HG02973 (cell line): Measurements from ENCODE around the gene LRRC73.
"Not testable (repeated sequence)": the region's sequence is repeated elsewhere in the genome, so short reads cannot be mapped to it uniquely, and the experiment has no call there.

Experiments
- ATAC-seq: cut with Tn5 transposase; IDR thresholded peaks from one replicate; pipeline ENCODE4 v1.9.1; 2021; ENCODE audit warnings: moderate library complexity; ENCODE audit not compliant: unreplicated experiment

LRRC73 gene, protein sequence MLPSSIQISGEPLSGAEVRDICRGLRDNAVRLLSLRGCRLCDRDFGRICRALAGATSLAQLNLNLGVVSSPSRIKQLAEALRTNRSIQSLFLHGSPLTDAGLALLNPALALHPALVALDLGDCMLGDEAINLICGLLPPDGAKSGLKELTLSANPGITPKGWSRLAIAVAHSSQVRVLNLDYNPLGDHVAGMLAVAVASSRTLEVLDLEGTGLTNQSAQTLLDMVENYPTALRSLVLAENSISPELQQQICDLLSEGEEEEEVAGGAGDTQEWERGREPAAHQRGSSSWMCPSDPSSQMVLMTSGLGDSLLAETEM

DNA sequence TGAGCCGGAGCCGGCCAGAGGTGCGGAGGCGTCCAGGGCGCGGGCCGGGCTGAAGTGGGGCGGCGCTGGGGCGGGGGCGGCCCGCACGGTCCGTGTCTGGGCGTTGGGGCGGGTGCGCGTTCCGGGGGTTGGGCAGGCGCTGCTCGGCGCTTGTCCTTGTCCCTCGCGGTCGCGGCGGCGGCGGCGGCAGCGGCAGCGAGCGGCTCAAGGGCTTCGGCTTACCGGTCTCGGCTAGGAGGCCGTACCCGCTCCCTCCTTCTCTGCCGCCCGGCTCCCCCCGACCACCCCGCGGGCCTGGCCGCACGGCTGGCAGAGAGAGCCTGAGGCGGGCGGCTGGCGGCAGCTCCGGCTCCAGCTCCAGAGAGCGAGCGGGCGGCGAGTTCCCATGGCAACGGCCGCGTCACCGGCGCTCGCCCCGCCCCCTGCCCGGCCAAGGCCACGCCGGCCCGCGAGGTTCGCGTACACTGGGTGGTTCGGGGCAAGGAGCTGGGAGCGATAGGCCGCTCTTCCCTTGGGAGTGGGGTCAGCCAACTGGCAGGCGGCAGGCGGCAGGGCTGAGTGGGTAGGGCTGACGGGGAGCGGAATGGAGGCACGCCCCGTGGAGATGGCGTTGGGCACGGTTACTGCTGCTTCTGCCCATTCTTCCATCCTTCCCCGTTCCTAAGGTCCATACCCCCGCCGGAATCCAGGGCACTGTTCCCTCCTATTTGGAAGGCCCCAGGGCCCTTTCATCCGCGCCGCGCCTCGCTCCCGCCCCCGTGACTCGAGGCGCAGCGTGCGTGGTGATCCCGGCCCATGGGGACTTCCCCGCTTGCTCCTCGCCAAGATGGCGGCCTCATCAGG lies at the start of gene LRRC73:
LRRC73 (minus strand) TSS at position 363 of the 843 bp plus-strand sequence. CDS start 561 bp downstream, outside the sequence.
- peak; percentile 50 for ATAC-seq

DNA sequence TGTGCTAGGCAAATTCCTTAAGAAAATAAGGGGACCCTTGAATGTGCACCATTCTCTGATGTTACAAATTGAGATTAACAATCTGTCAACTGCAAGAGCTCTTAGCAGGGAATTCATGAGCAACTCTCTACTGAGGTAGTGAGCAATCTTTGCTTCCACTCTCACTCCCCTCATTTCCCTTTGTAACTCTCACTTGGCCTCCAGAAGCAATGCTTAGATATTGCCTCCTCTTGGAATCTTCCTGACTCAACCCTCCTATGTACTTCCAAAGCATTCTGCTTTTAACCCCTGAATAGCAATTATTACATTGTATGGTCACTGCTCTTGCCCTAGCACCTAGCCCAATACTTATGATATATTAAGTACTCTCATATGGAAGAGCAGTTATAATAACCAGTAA lies 49.2 kb upstream of the LRRC73 start:
- no peak for ATAC-seq

DNA sequence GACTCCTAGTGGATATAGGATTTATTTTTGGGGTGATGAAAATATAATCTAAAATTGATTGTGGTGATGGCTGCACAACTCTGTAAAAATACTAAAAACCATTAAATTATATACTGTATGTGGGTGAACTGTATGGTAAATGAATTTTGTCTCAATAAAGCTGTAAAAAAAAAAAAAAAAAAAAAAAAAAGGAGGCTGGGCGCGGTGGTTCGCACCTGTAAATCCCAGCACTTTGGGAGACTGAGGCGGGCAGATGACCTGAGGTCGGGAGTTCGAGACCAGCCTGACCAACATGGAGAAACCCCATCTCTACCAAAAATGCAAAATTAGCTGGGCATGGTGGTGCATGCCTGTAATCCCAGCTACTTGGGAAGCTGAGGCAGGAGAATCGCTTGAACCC lies 47.5 kb upstream of the LRRC73 start:
- not testable (repeated sequence) for ATAC-seq

DNA sequence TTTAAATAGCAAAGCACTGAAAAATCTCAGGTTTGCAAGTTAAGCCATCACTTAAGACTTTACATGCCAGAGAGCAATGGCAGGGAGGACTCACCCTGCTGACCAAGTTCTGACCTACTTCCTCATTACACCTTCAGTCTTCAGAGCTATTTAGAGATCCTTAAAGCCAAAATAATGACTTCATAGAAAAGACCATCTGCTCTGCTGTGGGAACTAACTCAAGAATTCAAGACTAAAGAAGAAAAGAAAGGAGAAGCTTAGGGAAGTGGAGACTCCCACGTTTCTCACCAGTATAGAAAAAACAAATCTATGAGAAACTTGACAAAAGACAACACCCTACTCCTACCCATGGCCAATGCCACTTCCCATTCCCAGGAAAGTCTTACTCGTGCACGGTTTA lies 37.1 kb upstream of the LRRC73 start:
- no peak for ATAC-seq

DNA sequence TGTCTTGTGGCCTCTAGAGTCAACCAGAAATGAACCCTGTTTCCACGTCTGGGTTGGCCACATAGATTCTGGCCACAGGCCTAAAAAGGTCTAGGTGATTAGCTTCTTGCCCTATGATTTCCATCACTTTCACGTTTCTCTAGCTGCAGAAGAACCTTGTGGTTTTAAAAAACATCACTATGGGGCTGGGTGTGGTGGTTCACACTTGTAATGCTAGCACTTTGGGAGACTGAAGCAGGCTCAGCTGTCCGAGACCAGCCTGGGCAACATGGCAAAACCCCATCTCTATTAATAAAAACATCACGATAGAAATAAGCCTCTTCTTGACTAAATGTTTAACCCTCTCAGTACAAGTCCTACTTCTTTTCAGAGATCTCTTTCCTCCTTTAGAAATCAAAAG lies 34.3 kb upstream of the LRRC73 start:
- no peak for ATAC-seq

DNA sequence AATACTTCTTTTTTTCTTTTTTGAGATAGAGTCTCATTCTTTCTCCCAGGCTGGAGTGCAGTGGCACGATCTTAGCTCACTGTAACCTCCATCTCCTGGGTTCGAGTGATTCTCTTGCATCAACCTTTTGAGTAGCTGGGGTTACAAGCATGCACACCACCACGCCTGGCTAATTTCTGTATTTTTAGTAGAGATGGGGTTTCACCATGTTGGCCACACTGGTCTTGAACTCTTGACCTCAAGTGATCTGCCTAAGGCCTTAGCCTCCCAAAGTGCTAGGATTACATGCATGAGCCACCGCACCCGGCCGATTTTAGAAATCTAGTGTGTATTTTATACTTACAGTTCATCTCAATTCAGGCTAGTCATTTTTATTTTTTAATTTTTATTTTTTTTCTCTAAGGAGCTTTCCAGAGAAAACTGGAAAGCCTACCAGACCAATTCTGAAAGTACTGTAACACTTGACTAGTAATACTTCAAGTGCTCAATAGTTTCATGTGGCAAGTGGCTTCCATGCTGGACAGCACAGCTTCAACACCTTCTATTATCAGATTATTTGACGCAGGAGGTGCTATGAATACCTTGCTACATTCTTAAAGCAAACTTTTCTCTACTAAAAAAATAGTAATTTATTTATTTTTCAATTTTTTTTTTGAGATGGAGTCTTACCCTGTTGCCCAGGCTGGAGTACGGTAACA lies 31.8 kb upstream of the LRRC73 start:
- no peak for ATAC-seq

DNA sequence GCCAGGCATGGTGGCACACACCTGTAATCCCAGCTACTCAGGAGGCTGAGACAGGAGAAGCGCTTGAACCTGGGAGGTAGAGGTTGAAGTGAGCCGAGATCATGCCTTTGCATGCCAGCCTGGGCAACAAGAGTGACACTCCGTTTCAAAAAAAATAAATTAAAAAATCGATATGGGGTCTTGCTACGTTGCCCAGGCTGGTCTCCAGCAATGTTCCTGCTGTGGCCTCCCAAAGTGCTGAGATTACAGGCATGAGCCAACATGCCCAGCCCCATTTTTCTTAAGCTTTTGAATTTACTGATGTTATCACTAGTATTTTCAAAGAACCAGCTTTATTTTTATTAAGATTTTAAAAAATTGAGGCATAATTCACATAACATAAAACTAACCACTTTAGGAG lies 30.4 kb upstream of the LRRC73 start:
- no peak for ATAC-seq

DNA sequence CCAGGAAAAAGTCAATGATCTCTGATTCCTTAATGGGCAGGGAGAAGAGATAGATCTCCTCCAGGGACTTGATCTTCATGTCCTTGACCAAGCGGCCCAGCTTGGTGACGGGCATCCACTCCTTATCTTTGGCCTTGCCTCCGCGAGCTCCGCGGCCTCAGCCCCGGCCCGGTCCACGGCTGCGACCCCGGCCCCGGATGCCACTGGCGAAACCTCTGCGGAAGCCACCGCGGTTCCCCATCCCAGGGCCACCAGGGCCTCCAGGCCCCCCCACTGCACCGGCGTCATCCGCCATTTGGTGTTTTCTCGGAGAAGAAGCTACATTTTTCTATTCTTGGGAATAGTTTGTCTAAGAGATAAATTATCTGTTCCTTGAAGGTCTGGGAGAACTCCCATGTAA lies 29.3 kb upstream of the LRRC73 start:
- ATAC-seq, result not testable (repeated sequence)

DNA sequence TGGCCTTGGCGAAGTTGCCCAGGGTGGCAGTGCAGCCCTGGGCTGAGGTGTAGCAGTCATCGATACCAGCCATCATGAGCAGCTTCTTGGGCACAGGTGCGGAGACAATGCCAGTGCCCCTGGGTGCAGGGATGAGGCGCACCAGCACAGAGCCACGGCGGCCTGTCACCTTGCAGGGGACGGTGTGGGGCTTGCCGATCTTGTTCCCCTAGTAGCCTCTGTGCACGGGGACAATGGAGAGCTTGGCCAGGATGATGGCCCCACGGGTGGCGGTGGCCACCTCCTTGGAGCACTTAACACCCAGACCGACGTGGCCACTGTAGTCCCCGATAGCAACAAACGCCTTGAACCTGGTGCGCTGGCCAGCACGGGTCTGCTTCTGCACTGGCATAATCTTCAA lies 28.8 kb upstream of the LRRC73 start:
- not testable (repeated sequence) for ATAC-seq

DNA sequence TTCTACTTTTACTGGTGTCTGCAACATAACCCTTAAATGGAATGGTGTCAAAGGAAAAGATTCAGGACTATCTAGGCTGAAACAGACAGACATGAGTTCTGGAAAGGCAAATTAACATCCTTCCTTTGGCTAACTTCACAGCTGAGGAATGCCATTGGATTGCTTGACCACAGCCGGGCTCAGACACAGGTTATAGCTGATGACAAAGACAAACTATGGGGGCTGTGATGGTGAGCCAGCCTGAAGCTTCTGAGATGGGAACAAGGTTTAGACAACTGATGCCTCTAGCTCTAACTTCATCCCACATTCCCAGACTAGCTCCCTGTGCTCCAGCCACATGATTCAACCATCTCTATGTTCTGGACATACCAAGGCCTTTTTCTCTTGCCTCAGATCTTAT lies 22.1 kb upstream of the LRRC73 start:
- no peak for ATAC-seq

DNA sequence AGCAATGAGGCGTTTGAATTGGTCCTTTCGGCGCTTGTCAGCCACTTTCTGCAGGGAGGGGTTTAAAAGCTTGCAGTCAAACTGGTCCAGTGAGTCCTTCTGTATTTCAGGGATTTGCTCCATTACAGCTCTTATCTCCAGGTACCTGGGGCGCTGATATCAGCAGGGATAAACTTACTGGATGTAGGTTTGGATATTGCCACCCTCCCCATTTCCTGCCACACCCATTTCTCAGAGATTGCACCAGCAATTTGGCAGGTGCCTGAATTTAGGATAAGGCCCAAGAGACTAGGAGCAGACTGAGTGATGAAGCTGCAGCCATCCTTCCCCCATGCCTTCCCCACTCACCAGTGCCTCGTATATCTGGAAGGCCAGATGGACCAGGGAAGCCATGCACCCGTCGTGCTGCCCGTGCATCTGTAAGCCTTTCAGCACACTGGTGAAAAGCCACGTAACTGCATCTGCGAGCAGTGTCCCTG lies 14.4 kb upstream of the LRRC73 start:
- no peak for ATAC-seq

DNA sequence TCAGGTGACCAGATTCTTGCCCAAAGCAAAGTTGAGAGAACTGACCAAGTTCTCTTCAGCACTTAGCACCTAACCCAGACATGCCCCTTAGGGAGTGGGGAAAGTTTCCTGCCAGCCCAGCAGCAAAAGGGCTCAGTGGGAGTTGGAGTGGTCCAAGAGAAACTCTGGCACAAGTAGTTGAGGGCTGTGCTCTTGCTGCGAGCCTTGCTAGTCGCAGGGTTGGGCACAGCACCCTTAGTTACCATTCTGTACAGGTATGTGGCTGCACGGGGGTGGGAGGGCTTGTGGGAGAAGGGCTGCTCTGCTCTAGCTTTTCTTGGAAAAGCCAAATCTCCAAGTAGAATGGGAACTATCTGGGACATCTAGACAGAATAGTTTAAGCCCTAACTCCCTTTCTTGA lies 13.1 kb upstream of the LRRC73 start:
- no peak for ATAC-seq

DNA sequence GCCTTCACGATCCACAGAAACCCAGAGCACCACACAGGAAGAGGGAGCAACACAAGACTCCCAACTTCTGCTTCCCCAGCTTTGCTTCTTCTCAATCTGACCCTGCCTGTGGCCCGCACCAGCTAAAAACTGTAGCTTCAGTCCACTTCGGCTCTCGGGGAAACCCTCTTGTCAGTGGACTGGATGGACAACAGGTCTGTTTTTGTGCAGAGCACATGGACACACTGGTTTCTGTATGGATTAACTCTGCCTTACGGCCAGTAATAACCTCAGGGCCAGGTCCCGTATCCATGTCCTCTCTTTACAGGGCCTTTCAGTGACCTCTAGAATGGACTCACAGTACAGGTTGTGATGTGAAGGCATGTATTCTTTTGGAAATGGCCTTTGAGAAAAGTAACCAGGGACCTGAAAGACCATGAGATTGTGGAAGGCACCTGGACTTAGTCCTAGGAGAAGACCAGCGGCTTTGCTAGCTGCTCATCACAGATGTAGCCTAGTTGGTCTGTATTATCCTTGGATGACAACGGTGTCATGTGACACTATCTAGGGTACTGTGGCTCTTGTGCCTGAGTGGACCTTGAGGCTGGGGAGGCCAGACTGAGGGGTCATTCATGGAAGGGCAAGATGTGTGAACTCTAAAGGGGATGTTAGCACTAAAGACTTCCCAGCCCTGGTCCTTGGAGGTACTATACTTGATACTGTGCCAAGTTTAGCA lies 12.6 kb upstream of the LRRC73 start:
- no peak for ATAC-seq

DNA sequence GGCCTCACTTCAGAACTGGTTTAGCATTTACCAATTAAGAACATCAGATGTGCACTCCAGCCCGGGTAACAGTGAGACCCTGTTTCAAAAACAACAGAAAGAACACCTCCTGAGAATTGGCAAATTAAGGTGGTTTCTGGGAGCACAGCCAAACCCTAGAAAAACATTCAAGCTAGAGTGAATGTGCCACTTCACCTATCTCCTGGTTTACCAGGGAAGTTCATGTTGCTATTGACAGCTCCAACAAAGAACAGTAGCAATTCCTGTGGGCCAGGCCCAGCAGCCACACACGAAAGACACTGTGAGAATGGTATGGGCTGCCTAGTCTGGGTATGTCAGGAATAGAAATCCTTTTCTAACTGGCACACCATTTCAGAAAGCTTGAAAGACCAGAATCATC lies 11.7 kb upstream of the LRRC73 start:
- ATAC-seq, result no peak

DNA sequence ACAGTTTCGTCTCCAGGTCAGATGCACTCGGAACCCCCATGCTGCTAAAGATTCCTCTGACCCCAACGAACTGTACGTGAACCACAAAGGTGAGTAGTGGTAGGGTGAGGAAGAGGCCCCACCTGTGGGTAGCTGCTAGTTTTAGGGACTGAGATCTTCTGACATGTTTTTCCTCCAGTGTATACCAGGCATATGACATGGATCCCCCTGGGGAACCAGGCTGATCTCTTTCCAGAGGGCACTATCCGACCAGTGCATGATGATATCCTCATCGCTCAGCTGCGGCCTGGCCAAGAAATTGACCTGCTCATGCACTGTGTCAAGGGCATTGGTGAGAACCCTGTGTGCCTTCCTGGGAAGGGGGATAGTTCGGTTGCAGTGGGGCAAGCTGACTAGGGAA lies 10.0 kb upstream of the LRRC73 start:
- no peak for ATAC-seq

DNA sequence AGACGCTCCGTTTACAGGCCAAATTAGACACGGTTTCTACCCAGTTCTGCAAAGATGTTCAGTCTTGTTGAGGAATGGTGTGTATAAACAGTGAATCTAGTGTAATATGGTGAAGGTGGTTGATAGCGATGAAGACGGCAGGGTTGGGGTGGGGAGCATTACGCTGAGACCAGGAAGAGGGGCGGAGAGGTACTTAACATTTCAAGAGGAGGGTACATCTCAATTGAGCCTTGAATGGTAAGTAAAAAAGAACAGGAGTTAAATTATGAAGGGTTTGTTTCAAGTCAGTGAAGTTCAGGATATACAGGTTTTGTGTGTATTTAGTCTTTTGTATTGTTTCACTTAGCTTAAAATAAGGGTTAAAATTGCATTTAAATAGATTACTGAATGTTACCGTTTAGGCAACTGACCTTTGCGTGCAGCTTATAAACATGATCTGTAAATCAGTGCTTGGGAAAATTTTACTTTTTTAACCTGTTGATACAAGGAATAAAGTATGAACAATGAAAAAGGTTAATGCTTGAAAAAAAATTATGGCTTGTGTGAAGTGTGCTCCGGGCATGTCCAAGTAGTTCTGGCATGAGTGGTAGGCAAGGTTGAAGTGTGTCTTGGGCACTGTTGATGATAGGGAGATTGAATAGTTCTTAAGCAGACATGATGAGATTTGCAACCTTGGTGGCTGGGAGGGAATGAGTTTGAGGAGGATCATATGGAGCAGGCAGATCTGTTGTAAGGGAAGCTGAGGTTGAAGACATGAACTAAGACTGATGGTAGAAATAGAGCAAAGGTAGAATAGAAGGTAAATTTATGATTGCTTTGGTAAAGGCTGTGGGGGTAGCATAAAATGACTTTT lies 7.6 kb upstream of the LRRC73 start:
- no peak for ATAC-seq

DNA sequence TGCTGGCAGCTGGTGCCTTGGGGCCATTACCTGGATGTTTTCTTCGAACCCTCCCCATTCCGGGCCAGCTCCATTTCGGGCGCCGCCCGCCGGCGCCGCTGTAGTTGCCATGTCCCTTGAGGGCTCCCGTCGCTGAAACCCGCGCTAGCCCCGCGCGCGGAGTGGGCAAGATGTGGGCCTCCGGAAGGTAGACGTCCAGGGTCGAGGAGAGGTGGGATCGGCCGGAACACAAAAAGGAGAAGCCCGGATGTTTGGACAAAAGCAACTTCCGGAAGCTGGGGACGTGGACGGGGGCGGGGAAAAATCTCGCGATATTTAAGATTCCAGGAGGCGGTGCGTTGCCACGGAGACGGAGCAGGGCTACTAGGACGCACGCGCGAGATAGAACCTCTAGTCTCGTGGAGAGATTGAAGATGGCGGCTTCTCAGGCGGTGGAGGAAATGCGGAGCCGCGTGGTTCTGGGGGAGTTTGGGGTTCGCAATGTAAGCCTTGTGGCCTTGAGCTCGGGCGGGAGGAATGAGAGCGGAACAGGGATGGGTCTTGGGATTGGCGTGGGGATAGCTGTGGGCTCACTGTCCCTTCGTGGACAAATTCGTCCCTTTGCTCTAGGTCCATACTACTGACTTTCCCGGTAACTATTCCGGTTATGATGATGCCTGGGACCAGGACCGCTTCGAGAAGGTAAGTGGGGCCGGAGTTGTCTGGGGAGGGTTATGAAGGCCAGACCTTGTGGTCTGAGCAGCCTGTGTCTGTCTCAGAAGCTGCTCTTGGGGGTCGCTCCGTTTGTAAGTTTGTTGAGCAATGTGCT lies 6.8 kb upstream of the LRRC73 start, which contains the start of the genes POLR1C and YIPF3:
POLR1C (plus strand) TSS at position 393 of the 808 bp plus-strand sequence; CDS start at position 414, 21 bp downstream.
YIPF3 (minus strand) TSS at position 230 of the 808 bp plus-strand sequence; CDS start at position 111, 119 bp downstream.
- peak; percentile 76 for ATAC-seq

DNA sequence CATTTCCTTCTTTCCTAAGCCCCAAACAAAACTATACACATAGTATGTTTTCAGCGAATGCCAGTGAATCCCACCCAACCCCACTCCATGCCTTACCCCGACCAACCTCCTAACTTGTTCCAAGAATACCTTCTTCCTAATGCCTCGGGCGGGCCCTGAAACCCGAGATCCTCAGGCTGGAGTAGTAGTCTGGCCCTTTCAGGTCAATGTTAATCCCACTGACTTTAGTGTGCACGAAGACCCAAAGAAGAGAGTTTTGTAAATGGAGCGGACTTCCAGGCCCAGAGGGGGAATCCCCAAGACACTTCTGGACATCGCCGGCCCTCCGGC lies 6.2 kb upstream of the LRRC73 start:
- no peak for ATAC-seq

DNA sequence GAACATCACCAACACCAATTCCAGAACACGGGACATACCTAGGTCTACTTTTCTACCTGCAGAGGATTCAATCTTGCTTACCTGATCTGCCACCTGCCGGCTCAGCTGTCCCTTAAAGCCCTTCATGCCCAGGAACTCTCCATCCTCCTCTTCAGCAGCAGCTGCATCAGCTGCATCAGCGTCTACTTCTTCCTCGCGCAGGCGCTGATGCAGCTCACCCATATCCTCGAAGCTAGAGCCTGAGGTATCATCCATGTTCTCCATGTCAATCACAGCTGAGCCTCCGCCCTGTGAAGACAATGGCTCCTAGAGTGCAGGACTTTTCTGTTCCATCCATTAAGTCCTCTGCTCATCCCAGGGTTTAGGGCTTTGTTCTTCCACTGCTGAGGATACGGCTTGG lies 5.7 kb upstream of the LRRC73 start:
- ATAC-seq, result no peak
